SK-N-SH treated with all-trans-retinoic acid at 6 μM for 48 hours (cell line): ENCODE measurements around the gene FAM89B.
"Not testable (repeated sequence)": the region's sequence is repeated elsewhere in the genome, so short reads cannot be mapped to it uniquely, and the experiment has no call there.

Source experiments
- ATAC-seq: fragments of 200-7000 bp; cut with Tn5 transposase; 3 replicates; pipeline ENCODE4 v1.9.1; 2020; ENCODE audit warnings: mild to moderate bottlenecking, moderate library complexity
- ARNTL ChIP-seq: fragments of 450-650 bp; formaldehyde crosslinking; IDR thresholded peaks from 2 replicates; pipeline ENCODE4 v1.5.0; 2020; ENCODE audit warnings: low read depth, mild to moderate bottlenecking, moderate library complexity, borderline replicate concordance
- BACH2 ChIP-seq: fragments of 250-450 bp; sonication (Bioruptor Pico); IDR thresholded peaks from 2 replicates; pipeline ENCODE4 v1.9.0; 2021; ENCODE audit warnings: mild to moderate bottlenecking, borderline replicate concordance
- CREB5 ChIP-seq: fragments of 250-450 bp; sonication (Bioruptor Pico); IDR thresholded peaks from 2 replicates; pipeline ENCODE4 v1.5.1; 2020; ENCODE audit warnings: low read depth, mild to moderate bottlenecking, moderate library complexity
- CSDC2 ChIP-seq: fragments of 250-450 bp; sonication (Bioruptor Pico); IDR thresholded peaks from 2 replicates; pipeline ENCODE4 v1.5.0; 2020; ENCODE audit warnings: mild to moderate bottlenecking, moderate library complexity
- ESRRG ChIP-seq: fragments of 250-450 bp; sonication (Bioruptor Pico); IDR thresholded peaks from 2 replicates; pipeline ENCODE4 v1.6.1; 2021; ENCODE audit warnings: mild to moderate bottlenecking
- GLIS3 ChIP-seq: fragments of 250-450 bp; sonication (Bioruptor Pico); IDR thresholded peaks from 2 replicates; pipeline ENCODE4 v1.5.0; 2020; ENCODE audit warnings: mild to moderate bottlenecking, moderate library complexity
- ISL1 ChIP-seq: fragments of 250-450 bp; sonication (Bioruptor Pico); IDR thresholded peaks from 2 replicates; pipeline ENCODE4 v2.1.2; 2022; ENCODE audit warnings: mild to moderate bottlenecking, moderate library complexity
- OSR1 ChIP-seq: fragments of 250-450 bp; sonication (Bioruptor Pico); IDR thresholded peaks from 2 replicates; pipeline ENCODE4 v1.8.0; 2022; ENCODE audit warnings: moderate library complexity, mild to moderate bottlenecking, inconsistent platforms
- POU6F1 ChIP-seq: fragments of 250-450 bp; sonication (Bioruptor Pico); IDR thresholded peaks from 2 replicates; pipeline ENCODE4 v1.8.0; 2021; ENCODE audit warnings: low read depth, mild to moderate bottlenecking, moderate library complexity, borderline replicate concordance
- PPARA ChIP-seq: fragments of 250-450 bp; sonication (Bioruptor Pico); IDR thresholded peaks from 2 replicates; pipeline ENCODE4 v1.5.0; 2020; ENCODE audit warnings: mild to moderate bottlenecking, borderline replicate concordance
- RARB ChIP-seq: fragments of 250-450 bp; sonication (Bioruptor Pico); IDR thresholded peaks from 2 replicates; pipeline ENCODE4 v1.8.0; 2021; ENCODE audit warnings: mild to moderate bottlenecking, moderate library complexity
- SNAI2 ChIP-seq: fragments of 250-450 bp; sonication (Bioruptor Pico); IDR thresholded peaks from 2 replicates; pipeline ENCODE4 v1.5.0; 2020; ENCODE audit warnings: mild to moderate bottlenecking, moderate library complexity
- TCF4 ChIP-seq: fragments of 250-450 bp; sonication (Bioruptor Pico); IDR thresholded peaks from 2 replicates; pipeline ENCODE4 v1.8.0; 2021; ENCODE audit warnings: mild to moderate bottlenecking, moderate library complexity, borderline replicate concordance
- TOX ChIP-seq: fragments of 250-450 bp; sonication (Bioruptor Pico); IDR thresholded peaks from 2 replicates; pipeline ENCODE4 v1.8.0; 2021; ENCODE audit warnings: mild to moderate bottlenecking, moderate library complexity, borderline replicate concordance
- TSHZ2 ChIP-seq: fragments of 250-450 bp; sonication (Bioruptor Pico); IDR thresholded peaks from 2 replicates; pipeline ENCODE4 v1.5.0; 2020; ENCODE audit warnings: mild to moderate bottlenecking, moderate library complexity
- ZFP3 ChIP-seq: fragments of 250-450 bp; sonication (Bioruptor Pico); IDR thresholded peaks from 2 replicates; pipeline ENCODE4 v1.5.0; 2020; ENCODE audit warnings: mild to moderate bottlenecking, moderate library complexity
- ZFP30 ChIP-seq: fragments of 450-650 bp; formaldehyde crosslinking; IDR thresholded peaks from 2 replicates; pipeline ENCODE4 v1.5.0; 2022; ENCODE audit warnings: mild to moderate bottlenecking, moderate library complexity
- ZNF565 ChIP-seq: fragments of 450-650 bp; formaldehyde crosslinking; conservative IDR thresholded peaks from 2 replicates; pipeline ENCODE4 v1.5.0; 2020; ENCODE audit warnings: low read depth, mild to moderate bottlenecking, moderate library complexity
- ZNF70 ChIP-seq: fragments of 450-650 bp; formaldehyde crosslinking; IDR thresholded peaks from 2 replicates; pipeline ENCODE4 v1.5.0; 2020; ENCODE audit warnings: mild to moderate bottlenecking, moderate library complexity
- ZNF8 ChIP-seq: fragments of 450-650 bp; formaldehyde crosslinking; IDR thresholded peaks from 2 replicates; pipeline ENCODE4 v1.5.0; 2020; ENCODE audit warnings: mild to moderate bottlenecking, moderate library complexity
- TF ChIP-seq, protein P1 (sequence below): fragments of 250-450 bp; sonication (Bioruptor Pico); IDR thresholded peaks from 2 replicates; pipeline ENCODE4 v1.5.1; 2021; ENCODE audit warnings: mild to moderate bottlenecking, moderate library complexity

Gene FAM89B

DNA sequence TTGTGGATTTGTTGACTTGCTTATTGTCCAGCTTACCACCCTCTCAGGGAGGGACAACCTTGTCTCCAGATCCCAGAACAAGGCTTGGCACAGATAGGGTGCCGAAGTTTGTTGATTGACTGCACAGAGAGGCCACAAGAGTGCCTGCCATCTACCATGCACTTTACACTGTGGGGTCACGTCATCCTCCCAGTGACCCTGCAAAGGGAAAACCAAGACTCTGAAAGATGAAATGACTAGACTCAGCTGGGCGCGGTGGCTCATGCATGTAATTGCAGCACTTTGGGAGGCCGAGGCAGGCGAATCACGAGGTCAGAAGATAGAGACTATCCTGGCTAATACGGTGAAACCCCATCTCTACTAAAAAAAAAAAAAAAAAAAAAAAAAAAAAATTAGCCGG is 9.6 kb upstream of the FAM89B start (continued):
- no peak for TF ChIP-seq GLIS3

GRCh38 chr11:65563601-65564000 is 8.7 kb upstream of the FAM89B start:
- TF ChIP-seq ISL1 (no peak), TOX (CRISPR knock-in tag) (no peak), ZNF70 (no peak), ARNTL (CRISPR knock-in tag) (no peak), ZFP30 (CRISPR knock-in tag) (no peak), POU6F1 (CRISPR knock-in tag) (no peak), ZNF8 (no peak), SNAI2 (CRISPR knock-in tag) (no peak), CSDC2 (CRISPR knock-in tag) (no peak), BACH2 (CRISPR knock-in tag) (no peak), ZFP3 (no peak), RARB (CRISPR knock-in tag) (no peak), ZNF565 (no peak), CREB5 (no peak), TCF4 (CRISPR knock-in tag) (no peak), TSHZ2 (CRISPR knock-in tag) (no peak), ESRRG (no peak)
- TF ChIP-seq, protein P1, sequence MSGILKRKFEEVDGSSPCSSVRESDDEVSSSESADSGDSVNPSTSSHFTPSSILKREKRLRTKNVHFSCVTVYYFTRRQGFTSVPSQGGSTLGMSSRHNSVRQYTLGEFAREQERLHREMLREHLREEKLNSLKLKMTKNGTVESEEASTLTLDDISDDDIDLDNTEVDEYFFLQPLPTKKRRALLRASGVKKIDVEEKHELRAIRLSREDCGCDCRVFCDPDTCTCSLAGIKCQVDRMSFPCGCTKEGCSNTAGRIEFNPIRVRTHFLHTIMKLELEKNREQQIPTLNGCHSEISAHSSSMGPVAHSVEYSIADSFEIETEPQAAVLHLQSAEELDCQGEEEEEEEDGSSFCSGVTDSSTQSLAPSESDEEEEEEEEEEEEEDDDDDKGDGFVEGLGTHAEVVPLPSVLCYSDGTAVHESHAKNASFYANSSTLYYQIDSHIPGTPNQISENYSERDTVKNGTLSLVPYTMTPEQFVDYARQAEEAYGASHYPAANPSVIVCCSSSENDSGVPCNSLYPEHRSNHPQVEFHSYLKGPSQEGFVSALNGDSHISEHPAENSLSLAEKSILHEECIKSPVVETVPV (CRISPR knock-in tag) = no peak
- ATAC-seq = no peak

GRCh38 chr11:65564879-65565559 is 7.3 kb upstream of the FAM89B start:
- ATAC-seq = not testable (repeated sequence)

DNA sequence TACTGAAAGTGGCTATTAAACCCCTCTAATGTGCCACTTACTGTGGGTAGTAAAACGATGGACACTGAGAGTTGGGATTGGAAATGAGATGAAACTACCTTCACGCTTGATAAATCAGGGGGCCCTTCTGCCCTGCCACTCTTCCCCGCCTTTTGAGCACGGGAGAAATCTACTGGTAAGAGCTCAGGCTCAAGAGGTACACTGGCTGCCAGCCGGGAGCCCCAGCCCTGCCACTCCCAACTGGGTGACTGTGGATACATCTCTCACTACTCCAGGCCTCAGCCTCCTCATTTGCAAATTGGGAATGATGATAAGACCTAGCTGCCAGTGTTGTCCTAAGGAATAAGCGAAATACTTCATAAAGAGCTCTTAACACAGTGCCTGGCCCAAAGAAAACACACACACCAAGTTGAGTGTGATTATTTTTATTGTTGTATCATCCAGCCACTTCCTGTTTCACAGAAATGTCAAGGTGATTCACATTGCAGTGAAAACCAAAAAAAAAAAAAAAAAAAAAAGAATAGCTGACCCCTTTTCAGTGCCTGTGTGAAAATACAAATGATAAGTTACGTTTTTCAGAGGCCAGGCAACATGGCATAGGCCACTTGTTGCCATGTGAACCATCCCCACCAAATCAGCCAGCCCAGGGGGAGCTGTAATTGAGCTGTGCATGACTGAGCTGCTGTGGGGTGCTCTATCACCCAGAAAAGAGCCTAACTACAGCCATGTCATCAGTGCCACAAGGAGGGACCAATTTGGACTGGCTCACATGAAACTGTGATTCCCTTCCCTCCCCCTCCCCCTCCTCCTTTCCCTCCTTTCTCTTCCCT is 6.5 kb upstream of the FAM89B start:
- no peak for ATAC-seq
- TF ChIP-seq RARB (CRISPR knock-in tag) (no peak), CSDC2 (CRISPR knock-in tag) (no peak), ZNF70 (no peak), ZFP3 (no peak), POU6F1 (CRISPR knock-in tag) (no peak), CREB5 (no peak), OSR1 (CRISPR knock-in tag) (no peak), PPARA (CRISPR knock-in tag) (no peak)
